GM18907 (cell line): ENCODE measurements around the gene PSMD1.

Experiments used
- ATAC-seq: cut with Tn5 transposase; IDR thresholded peaks from one replicate; pipeline ENCODE4 v1.9.1; 2021; ENCODE audit warnings: mild to moderate bottlenecking, moderate library complexity; ENCODE audit not compliant: unreplicated experiment

Gene PSMD1

DNA sequence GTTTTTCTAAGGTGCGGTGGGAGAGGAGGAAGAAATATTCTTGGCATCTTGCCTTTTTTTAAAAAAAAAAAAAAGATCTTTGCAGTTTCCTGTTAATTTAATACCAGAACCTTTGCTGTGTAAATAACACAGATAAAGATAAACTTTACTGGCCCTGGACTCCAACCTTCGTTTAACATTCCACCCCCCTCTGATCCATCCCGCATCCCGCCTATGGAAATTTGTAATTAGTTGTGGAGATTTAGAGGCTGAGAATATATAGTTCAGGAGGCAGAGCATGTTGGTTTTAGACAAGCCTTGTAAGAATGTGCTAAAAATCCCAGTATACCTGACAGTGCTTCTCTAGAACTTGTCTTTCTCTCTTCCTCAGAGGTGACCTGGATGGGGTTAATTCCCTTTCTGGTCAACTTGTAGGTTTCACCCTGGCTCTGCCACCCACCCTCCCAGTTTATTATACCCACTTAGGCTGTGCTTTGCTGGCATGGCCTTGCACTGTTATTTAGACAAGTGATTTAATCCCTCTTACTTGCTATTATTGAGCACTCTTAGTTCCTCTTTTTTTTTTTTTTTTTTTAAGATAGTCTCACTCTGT lies 22.3 kb upstream of the PSMD1 start:
- ATAC-seq = no peak

DNA sequence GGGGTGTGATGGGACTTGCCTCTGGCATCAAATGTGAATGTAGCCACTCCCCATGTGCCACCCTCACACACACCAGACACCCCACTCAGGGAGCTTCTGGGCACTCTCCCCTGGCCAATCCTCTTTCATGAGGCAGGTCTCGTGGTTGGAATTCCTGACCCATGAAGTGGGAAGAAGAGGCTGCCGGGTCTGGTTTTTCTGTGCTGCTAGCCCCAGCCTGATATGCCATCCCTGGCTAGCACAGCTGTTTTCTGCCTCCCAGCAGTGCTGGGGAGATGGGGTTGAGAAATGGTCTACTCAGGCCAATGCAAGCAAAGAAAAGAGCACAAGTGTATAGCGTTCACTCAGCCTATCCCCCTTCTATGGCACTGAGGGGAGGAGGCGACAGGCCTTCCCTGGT lies 20.5 kb upstream of the PSMD1 start:
- ATAC-seq = no peak

DNA sequence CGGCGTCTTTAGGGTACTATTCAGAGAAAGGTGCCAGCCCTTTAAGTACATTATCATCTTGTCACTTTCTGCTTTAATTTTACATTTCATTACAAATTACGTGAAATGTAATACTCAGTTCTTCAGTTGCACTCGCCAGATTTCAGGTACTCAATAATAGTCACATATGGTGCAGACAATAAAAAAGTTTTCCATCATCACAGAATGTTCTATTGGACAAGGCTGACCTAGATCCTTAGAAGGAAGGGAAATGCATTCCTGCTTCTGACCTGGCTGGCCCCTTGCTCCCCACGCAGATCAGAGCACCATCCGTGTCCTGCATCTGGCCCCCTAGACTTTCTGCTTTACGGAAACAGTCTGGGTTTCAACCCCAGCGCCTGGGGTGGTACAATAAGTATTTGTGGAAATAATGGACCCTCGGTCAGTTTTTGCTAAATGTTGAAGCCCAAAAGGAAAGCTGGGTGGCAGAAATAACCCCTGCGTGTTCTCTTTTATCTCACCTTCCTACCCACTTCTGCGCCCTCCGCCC lies 20.0 kb upstream of the PSMD1 start:
- no peak for ATAC-seq

DNA sequence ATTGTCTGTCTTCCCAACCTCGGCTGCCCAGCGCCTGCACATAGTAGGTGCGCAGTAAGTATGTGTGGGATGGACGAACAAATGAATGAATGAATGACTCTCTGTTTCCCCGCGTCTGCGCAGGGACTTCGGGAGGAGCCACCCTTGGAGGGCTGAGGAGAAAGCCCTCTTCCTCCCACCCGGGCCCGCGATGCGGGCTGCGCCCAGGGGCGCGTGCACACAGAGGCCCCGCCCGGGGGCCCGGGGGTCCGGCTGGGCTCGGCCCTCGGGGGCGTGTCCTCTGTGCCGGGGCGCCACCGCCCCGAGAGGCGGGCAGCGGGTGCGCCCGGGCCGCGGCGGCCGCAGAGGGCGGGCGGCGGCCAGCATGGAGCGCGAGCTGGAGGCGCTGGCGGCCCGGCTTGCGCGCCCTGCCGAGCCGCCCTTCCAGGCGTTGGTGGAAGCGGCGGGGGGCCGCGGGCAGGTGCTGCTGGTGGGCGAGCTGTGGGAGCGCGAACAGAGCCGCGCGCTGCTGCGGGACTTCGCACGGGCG lies 19.4 kb upstream of the PSMD1 start, which contains the start of gene C2orf72:
Gene C2orf72 (plus strand): TSS at position 322 of the 529 bp plus-strand sequence. CDS start 43 bp downstream, at position 365.
- no peak for ATAC-seq

DNA sequence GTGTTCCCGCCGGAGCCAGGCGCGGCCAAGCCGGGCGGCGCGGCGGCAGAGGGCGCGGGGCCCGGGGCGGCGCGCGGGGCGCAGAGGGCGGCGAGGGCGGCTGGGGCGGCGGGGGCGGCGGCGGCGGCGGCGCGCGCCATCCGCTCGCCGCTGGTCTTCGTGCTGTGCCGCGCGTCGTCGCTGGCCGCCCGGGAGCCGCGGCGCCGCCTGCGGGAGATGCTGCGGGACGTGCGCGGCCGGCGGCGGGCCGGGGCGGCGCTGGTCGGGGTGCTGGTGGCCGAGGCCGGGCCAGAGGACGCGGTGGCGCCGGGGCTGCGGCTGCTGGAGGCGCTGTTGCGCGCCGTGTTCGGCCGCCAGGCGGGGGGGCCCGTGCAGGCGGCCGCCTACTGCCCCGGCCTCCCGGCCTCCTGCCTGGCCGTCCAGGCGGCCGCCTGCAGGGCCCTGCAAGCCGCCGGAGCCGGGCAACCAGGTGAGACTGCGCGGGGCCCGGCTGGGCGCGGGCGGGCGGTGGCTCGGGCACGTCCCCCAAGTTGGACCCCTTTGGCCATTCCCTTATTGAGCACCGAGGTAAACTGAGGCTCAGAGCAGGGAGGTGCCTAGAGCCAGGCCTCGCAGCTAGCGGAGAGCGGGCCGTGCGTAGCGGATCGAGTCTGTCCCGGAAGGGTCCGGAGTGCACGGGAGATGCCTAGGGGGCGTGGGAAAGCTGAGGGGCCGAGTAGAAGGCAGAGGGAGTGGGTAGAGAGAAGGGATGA lies 18.8 kb upstream of the PSMD1 start:
- no peak for ATAC-seq

DNA sequence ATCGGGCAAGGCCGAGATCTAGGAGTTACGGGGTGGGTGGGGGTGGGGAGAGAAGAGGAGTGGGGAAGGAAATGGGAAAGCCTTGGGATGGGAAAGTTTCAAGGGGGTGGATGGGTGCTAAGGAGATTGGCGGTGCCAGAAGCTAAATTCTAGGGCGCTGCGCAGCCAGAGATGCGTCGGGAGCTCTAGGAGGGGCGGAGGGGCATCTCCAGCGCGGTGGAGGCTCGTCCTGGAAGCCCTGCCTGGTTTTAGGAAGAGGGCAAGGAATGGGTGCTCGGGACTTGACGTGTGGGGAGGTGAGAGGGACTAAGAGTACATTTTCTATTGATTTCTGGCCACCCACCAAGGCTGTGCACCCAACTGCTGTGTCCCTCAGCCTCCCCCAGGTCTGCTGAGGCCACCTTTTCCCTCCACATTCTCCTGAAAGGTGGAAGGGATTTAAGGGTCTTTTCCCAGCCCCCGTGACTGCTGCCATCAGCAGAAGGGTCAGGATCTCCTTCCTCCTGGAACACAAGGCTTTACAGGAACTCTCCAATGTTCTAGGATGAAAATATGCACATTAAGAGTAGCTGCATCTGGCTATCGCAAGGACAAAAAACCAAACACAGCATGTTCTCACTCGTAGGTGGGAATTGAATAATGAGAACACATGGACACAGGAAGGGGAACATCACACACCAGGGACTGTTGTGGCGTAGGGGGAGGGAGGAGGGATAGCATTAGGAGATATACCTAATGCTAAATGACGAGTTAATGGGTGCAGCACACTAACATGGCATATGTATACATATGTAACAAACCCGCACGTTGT lies 18.0 kb upstream of the PSMD1 start:
- no peak for ATAC-seq

DNA sequence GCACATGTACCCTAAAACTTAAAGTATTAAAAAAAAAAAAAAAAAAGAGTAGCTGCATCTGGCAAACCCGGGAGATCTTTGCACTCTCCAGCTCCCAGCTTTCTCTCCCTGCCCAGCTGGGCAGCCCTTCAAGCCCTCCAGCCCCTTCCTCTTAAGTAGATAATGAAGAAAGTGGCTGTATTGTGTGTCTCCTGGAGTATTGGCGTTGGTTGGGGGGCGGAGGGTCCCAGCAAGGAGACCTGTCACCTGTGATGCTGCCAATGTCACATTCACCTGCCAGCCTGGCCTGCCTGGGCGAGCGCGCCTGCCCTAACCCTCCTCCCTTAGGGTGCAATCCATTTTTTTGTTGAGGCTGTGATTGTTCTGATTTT lies 17.4 kb upstream of the PSMD1 start:
- ATAC-seq = no peak

DNA sequence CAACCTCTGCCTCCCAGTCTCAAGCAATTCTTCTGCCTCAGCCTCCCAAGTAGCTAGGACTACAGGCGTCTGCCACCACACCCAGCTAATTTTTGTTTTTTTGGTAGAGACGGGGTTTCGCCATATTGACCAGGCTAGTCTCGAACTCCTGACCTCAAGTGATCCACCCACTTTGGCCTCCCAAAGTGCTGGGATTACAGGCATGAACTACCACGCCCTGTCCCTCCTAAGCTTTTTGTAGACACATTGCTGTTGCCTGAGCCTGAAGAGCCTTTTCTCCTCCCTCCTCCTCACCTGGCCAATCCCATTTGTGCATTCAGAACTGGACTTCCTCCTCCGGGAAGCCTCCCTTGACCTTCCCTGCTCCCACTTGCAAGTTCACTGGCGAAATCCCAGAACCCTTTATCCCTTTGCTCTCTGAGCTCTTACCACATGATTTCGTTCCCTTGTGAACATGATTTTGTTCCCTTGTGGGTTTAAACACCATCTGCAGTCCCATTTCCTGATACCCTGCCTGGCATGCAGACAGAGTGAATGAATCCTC lies 16.8 kb upstream of the PSMD1 start:
- no peak for ATAC-seq

DNA sequence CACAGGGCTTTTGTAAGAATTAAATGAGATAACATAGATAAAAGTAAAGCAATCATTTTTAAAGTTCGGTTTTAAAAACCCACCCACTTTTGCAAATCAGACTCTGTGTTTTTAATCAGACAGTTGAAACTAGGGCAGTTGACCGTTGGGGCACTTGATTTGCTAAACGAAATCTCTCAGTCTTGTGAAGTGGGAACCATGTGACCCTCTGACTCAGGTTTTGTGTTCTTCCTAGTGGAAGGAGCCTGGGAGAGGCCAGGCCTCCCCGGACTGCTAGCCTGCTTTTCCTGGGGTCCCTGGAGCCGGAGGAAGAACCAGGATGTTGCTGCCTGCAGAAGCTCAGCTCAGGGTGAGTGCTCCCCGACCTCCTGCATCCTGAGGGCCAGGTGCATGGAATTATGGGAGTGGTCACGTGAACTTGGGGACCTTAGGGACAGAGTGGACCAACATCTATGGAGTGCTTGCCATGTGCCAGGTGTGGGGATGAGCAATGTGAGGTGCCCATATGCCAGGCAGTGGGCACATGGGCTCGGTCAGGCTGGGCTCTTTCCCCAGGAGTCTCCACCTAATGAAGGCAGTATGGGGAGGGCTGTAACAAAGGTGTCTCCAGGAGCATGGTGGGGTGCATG lies 15.5 kb upstream of the PSMD1 start:
- ATAC-seq = no peak

DNA sequence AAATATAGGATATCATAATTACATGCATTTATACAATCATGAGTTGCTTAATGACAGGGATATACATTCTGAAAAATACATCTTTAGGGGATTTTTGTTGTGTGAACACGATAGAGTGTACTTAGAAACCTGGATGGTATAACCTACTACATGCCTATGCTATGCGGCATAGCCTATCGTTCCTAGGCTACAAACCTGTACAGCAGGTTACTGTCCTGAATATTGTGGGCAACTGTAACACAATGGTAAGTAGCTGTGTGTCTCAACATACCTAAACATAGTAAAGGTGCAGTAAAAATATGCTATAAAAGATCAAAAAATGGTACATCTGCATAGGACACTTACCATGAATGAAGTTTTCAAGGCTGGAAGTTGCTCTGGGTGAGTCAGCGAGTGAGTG lies 12.9 kb upstream of the PSMD1 start:
- ATAC-seq = no peak

DNA sequence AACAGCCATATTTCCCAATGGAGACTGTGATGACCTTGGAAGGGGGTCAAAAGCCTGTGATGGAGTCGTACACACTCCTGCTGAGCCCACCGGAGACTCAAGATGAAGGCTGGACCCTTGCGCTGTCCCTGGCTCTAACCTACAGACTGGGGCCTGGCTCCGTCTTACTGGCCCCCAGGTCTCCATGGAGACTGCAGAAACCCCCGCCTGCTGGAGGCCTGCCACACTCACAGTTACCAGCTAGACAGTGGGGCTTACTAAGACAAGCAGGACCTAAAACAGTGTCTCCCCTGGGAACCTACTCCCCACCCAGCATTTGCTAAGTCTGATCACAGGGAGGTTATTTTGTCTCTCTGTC lies 9.8 kb upstream of the PSMD1 start:
- ATAC-seq = no peak

DNA sequence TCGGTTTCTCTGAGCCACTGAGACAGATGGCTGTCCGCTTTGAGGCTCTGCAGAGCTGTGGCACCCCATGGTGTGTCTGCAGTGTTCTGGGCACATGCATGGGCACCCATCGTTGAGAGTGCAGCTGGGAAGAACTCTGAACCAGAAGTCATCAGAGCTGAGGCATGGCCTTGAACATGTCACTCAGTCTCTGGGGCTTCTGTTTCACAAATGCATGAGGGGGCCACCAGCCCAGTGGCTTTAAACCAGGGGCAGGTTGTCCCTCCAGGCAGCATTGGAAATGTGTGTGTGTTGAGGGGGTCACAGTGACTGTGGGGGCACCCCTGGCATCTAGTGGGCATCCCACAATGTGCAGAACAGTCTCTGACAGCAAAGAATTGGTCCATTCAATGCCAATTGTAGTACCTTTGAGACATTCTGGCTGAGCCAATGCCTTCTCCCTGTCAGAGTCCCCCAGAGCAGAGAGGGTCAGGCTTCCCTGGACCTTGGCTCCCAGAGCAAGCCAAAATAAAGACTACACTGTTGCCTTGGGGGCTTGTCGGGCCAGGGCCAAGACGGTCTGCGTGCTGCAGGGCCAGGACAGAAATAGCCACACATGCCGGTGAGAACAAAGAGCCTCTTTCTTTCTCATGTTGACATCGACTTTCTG lies 9.3 kb upstream of the PSMD1 start:
- ATAC-seq = no peak

DNA sequence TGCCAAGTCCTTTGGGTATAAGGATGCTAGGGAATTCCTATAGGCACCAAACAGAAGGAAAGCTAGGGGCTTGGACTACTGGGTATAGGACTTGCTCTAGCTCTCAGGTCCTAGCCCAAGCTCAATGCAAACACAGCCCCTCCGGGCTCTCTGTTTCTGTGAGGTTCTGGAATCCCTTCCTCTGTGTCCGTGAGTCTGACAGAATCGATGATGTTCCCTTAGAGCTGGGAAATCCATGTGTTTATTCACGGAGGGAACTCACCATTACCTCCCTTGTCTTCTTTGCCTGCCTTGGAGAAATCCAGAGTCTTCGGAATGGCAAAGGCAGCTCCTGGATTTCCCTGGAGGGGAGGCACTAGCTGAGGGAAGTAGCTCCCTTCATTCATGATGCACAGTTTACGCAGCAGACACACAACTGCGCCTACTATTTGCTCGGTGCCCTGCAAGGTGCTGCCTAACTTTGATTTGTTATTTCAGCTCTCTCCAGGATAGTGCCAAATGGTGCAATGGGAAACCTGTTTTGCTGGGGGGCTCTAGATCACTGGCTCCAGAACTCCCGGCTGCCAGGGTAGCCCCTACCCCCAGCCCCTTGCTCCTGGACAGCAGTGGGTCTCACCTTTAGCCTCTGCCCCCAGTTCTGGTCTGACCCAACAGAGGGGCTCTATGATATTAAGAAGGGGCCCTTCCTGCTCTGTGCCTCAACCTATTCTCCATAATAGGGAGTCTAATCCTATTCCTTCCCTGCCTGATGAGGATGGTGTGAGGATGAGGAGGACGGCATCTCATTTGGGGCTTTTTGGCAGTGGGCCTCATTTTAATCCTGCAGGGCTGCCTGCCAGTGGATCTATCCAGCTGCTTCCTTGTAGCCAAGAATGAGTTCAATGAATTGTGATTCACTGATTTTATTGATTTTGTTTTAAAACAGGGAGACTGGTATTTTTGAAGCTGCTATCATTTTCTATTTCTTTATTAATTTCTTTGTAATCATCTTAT lies 8.4 kb upstream of the PSMD1 start:
- ATAC-seq = no peak

DNA sequence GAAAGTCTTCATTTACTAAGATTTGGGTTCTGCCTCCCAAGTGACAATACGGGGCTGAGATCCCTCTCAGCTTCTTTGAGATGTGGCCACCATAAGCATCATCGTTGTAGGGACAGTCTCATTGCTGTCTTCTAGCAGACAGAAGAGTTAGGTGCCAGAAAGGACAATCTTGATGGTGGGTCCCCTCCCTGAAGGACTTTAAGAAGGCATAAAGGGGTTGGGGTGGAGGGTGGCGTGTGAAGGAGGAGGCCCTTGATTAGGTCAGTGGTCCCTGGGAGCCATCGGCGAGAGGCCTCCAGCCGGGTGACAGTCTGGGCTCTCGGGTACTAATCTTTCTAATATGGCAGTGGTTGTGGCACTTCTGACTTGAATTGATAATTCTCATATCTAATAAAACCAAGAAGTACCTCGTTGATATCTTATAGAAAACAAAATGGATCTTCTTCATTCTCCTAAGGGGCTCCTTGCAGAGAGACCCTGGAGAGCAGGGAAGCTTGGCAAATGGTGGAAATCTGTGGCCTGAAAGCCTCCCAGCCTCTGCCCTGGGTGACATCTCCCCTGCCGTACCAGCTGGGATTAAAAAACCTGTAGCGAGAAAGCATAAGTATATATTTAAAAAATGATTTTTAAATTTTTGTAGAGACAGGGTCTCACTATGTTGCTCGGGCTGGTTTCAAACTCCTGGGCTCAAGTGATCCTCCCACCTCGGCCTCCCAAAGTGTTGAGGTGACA lies 7.2 kb upstream of the PSMD1 start:
- ATAC-seq = no peak

DNA sequence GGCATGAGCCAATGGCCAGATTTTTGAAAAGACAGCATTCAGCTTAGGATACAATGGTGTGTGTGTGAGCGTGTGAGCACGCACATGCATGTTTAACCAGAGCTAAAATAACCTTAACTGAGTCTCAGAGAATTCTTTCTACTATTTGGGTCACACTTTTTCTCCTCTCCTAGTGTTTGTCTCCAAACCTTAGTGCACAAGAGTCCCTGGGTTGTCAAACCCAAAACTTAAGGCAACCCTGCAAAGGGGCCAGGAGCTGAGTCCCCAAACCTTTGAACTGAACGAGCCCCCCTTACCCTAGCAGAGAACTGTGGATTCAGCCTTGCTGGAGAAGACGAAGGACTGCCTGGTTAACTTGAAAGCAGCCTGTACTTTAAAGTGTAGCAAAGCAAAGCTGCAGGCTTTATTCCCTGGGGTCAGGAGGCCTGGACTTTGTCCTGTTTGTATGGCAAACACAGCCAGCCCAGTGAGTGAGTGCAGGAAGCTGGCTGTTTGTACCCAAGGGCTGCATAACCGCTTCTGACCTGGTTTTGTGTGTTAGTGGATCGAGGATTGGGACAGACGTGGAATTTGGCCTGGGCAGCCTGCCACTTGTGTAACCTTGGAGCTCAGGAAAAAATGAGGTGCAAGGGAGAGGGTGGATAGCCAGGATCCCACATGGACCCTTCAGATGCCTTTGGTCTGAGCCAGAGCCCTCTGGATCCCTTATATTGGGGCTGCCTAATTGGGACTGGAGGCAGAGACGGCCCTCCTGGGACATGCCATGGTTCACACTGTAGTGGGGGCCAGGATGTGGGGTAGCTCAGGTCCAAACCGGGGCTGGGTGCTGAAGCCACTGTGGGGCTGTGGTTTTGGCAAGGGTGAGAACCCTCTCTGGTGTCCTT lies 6.4 kb upstream of the PSMD1 start:
- no peak for ATAC-seq

DNA sequence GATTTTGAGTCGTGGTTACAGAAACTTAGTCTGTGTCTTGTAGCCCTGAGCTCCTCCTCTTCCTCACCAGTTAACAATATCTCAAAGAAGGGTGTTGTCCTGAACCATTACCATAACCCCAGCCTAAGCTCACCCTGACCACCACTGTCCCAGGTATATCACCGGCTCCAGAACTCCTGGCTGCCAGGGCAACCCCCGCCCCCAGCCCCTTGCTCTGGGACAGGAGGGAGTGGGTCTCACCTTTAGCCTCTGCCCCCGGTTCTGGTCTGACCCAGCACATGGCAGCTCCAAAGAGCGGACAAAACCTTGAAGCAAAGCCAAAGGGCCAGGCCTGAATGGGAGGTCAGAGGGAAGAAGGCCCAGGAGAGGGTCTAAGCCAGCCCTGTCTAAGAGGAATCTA lies 5.6 kb upstream of the PSMD1 start:
- ATAC-seq = no peak
